Fibroblast of lung (primary cell): ENCODE data around the gene ITGB4. TPM values are rescaled to one million over a fixed set of nuclear protein-coding genes. Genes with fewer than 3 reads are reported as not detected.

Experiments used
- DNase-seq, 2 donors: peaks; one replicate each; pipeline versions ENCODE4 v3.0.0 to v3.0.0-alpha.2; 2010; ENCODE audit warnings: low read depth in 2 of 2
- H2AFZ ChIP-seq: 2 replicates; pipeline ENCODE4 v1.5.1; 2012; ENCODE audit warnings: low read length, control low read depth, inconsistent platforms
- H3K27ac ChIP-seq: 2 replicates; pipeline ENCODE4 v1.5.1; 2011; ENCODE audit warnings: low read length, control low read depth; ENCODE audit not compliant: insufficient read depth
- H3K27me3 ChIP-seq: 2 replicates; pipeline ENCODE4 v1.5.1; 2011; ENCODE audit warnings: mild to moderate bottlenecking, low read length; ENCODE audit not compliant: control insufficient read depth, insufficient read depth
- H3K36me3 ChIP-seq: 2 replicates; pipeline ENCODE4 v1.5.1; 2011; ENCODE audit warnings: low read length; ENCODE audit not compliant: control insufficient read depth, insufficient read depth
- H3K4me1 ChIP-seq: 2 replicates; pipeline ENCODE4 v1.5.1; 2011; ENCODE audit warnings: low read length; ENCODE audit not compliant: control insufficient read depth, insufficient read depth; ENCODE audit errors: extremely low read depth
- H3K4me2 ChIP-seq: 2 replicates; pipeline ENCODE4 v1.5.1; 2011; ENCODE audit warnings: low read length, control low read depth; ENCODE audit not compliant: insufficient read depth; ENCODE audit errors: extremely low read depth
- H3K4me3 ChIP-seq, 4 experiments: fragments of 200-600 bp in 1 of 4; sonication (generic) in 1 of 4; replicated peaks in 1 of 4; 2 replicates each; pipeline ENCODE4 v1.5.1; 2011 to 2016; ENCODE audit warnings: low read length in 4 of 4, low read depth in 3 of 4, mild to moderate bottlenecking in 3 of 4, control low read depth in 2 of 4, inconsistent platforms in 1 of 4, mixed read lengths in 1 of 4; ENCODE audit not compliant: insufficient read depth in 1 of 4; ENCODE audit errors: control extremely low read depth in 1 of 4
- H3K79me2 ChIP-seq: 2 replicates; pipeline ENCODE4 v1.5.1; 2012; ENCODE audit warnings: mild to moderate bottlenecking, low read length, inconsistent platforms; ENCODE audit not compliant: control insufficient read depth, insufficient read depth
- H3K9ac ChIP-seq: 2 replicates; pipeline ENCODE4 v1.5.1; 2011; ENCODE audit warnings: mild to moderate bottlenecking, low read length, control low read depth; ENCODE audit not compliant: insufficient read depth
- H3K9me3 ChIP-seq: 2 replicates; pipeline ENCODE4 v1.5.1; 2012; ENCODE audit warnings: low read depth, low read length; ENCODE audit not compliant: control insufficient read depth, insufficient read depth
- H4K20me1 ChIP-seq: 2 replicates; pipeline ENCODE4 v1.5.1; 2011; ENCODE audit warnings: low read length; ENCODE audit not compliant: control insufficient read depth, insufficient read depth; ENCODE audit errors: extremely low read depth
- CTCF ChIP-seq, 2 donors: IDR thresholded peaks in 1 of 2; conservative IDR thresholded peaks in 1 of 2; 1 replicate in 1 of 2; 2 replicates in 1 of 2; pipeline ENCODE4 v1.5.1; 2011 to 2012; ENCODE audit warnings: low read length in 2 of 2, control low read depth in 1 of 2, inconsistent platforms in 1 of 2, low read depth in 1 of 2, mild to moderate bottlenecking in 1 of 2
- EZH2 ChIP-seq: IDR thresholded peaks from 2 replicates; pipeline ENCODE4 v1.5.1; 2012; ENCODE audit warnings: low read length, control low read depth, mild to moderate bottlenecking; ENCODE audit errors: missing control alignments
- polyA plus RNA-seq, 2 donors: library from polyadenylated mRNA; depleted of rRNA in 1 of 2; stranded (reverse) in 1 of 2; unstranded in 1 of 2; fragments of >200 nt; gene quantifications; 2 replicates each; pipeline ENCODE4 v1.2.1, GENCODE V29; 2011 to 2012; ENCODE audit warnings: missing spikeins in 1 of 2
- total RNA-seq: library from RNA; depleted of rRNA; stranded (reverse); fragments of >200 nt; gene quantifications from 2 replicates; pipeline ENCODE4 v1.2.1, GENCODE V29; 2014

Gene ITGB4
- total and polyA plus RNA-seq, 2 donors (not counting 1 experiment from before 2014, with no cell fraction given), result 0.17 TPM

- Histone ChIP-seq H3K4me3 (no peak overlapping the region), H3K4me2 (no peak overlapping the region), H3K4me1 (no peaks in the 10 kb centered on the region), H3K9me3 (no peaks in the 10 kb centered on the region), H3K79me2 (no peaks in the 10 kb centered on the region), H3K36me3 (no peaks in the 10 kb centered on the region), H3K27me3 (peaks cover 29% of the 10 kb centered on the region), H4K20me1 (no peaks in the 10 kb centered on the region), H3K9ac (no peak overlapping the region), H3K27ac (no peak overlapping the region), H2AFZ (no peak overlapping the region)
- DNase-seq, result peak in 1 of 2 donors; percentile 7
- TF ChIP-seq EZH2 (peak; percentile 73), CTCF (conservative IDR thresholded peaks at IDR 0.05 in 1 of 2, IDR thresholded peaks at IDR 0.05 in 1 of 2; ENCODE audit: low read depth in 1 of 2, low read length in 2 of 2) (no peak)
These were observed 278 bp downstream of the ITGB4 start for GRCh38 chr17:75721463-75722011.

GRCh38 chr17:75722076-75722475, 817 bp downstream of the ITGB4 start:
- H3K9ac ChIP-seq, result no peak overlapping the region
- TF ChIP-seq EZH2 (no peak), CTCF (conservative IDR thresholded peaks at IDR 0.05 in 1 of 2, IDR thresholded peaks at IDR 0.05 in 1 of 2; ENCODE audit: low read depth in 1 of 2, low read length in 2 of 2) (no peak)
- H2AFZ ChIP-seq, result no peak overlapping the region
- no peaks in the 10 kb centered on the region for H4K20me1 ChIP-seq
- DNase-seq, result no peak
- no peaks in the 10 kb centered on the region for H3K79me2 ChIP-seq
- no peaks in the 10 kb centered on the region for H3K9me3 ChIP-seq
- H3K36me3 ChIP-seq, result no peaks in the 10 kb centered on the region
- H3K4me3 ChIP-seq, result no peak overlapping the region
- no peak overlapping the region for H3K4me2 ChIP-seq
- H3K27ac ChIP-seq, result no peak overlapping the region
- peaks cover 29% of the 10 kb centered on the region for H3K27me3 ChIP-seq
- H3K4me1 ChIP-seq, result no peaks in the 10 kb centered on the region

- no peaks in the 10 kb centered on the region for H3K79me2 ChIP-seq
- no peak overlapping the region for H3K4me2 ChIP-seq
- no peak overlapping the region for H3K27ac ChIP-seq
- H3K27me3 ChIP-seq, result peaks cover 29% of the 10 kb centered on the region
- no peak overlapping the region for H3K4me3 ChIP-seq
- no peak overlapping the region for H3K9ac ChIP-seq
- no peak for TF ChIP-seq CTCF (conservative IDR thresholded peaks at IDR 0.05 in 1 of 2, IDR thresholded peaks at IDR 0.05 in 1 of 2; ENCODE audit: low read depth in 1 of 2, low read length in 2 of 2)
- TF ChIP-seq EZH2, result no peak
- H2AFZ ChIP-seq, result no peak overlapping the region
- H3K36me3 ChIP-seq, result no peaks in the 10 kb centered on the region
- DNase-seq, result no peak
- no peaks in the 10 kb centered on the region for H3K9me3 ChIP-seq
- H4K20me1 ChIP-seq, result no peaks in the 10 kb centered on the region
- H3K4me1 ChIP-seq, result no peaks in the 10 kb centered on the region
These were observed 1.4 kb downstream of the ITGB4 start for GRCh38 chr17:75722542-75723095.
